Measurements from ENCODE around the gene POMT1. TPM values are rescaled to one million over a fixed set of nuclear protein-coding genes. Genes with fewer than 3 reads are reported as not detected.
"Not testable (repeated sequence)": the region's sequence is repeated elsewhere in the genome, so short reads cannot be mapped to it uniquely, and the experiment has no call there.

The POMT1 gene
- total RNA-seq, 2 experiments from 2014 or later: 30.9 to 32.7 TPM

GRCh38 chr9:131534721-131535237 lies 32.1 kb downstream of the POMT1 start:
- CTCF ChIA-PET: no interaction called here
- POLR2A ChIA-PET: interaction anchor here (0.5 kb wide), 1 partner anchor 31 kb away, joined by 4 read pairs; no protein-coding TSS in a partner anchor

- ChIA-PET POLR2A (interaction anchor here (0.6 kb wide), 1 partner anchor 748 kb away, joined by 3 read pairs; no protein-coding TSS in a partner anchor), CTCF (no interaction called here)
Measured at GRCh38 chr9:131537946-131538345, 35.2 kb downstream of the POMT1 start.

GRCh38 chr9:131539223-131539923 lies 36.7 kb downstream of the POMT1 start:
- ChIA-PET CTCF (interaction anchor here (1.1 to 1.2 kb wide), 2 partner anchors 13 to 20 kb away, joined by 3 to 4 read pairs; no protein-coding TSS in a partner anchor), POLR2A (interaction anchor here (0.6 kb wide), 1 partner anchor 8 kb away, joined by 3 read pairs; the partner anchor contains the start of gene UCK1)

- ChIA-PET POLR2A (no interaction called here), CTCF (no interaction called here)
Measured at GRCh38 chr9:131543141-131543540, 40.4 kb downstream of the POMT1 start.

GRCh38 chr9:131545003-131545785 lies 42.5 kb downstream of the POMT1 start, which contains the start of gene PRRT1B:
TSS of gene PRRT1B (plus strand) at chr9:131545523. CDS start at chr9:131545616, 93 bp downstream.
- ChIA-PET CTCF (no interaction called here), POLR2A (no interaction called here)

GRCh38 chr9:131545786-131546335 lies 43.1 kb downstream of the POMT1 start:
- POLR2A ChIA-PET: interaction anchor here (0.6 kb wide), 1 partner anchor 15 kb away, joined by 3 read pairs; the partner anchor contains the start of gene UCK1
- CTCF ChIA-PET: interaction anchor here (0.6 to 0.8 kb wide), 2 partner anchors 134 to 194 kb away, joined by 3 read pairs; no protein-coding TSS in a partner anchor

- ChIA-PET POLR2A (interaction anchor here (0.6 kb wide), 1 partner anchor 15 kb away, joined by 3 read pairs; the partner anchor contains the start of gene UCK1), CTCF (interaction anchor here (0.6 to 1.1 kb wide), 6 partner anchors 55 to 1353 kb away, joined by 3 to 4 read pairs (median 3); no protein-coding TSS in a partner anchor)
Measured at GRCh38 chr9:131546336-131547084, 43.8 kb downstream of the POMT1 start.

- POLR2A ChIA-PET: not testable (repeated sequence)
Measured at GRCh38 chr9:131549186-131549585, 46.5 kb downstream of the POMT1 start.

GRCh38 chr9:131550465-131550864 lies 47.7 kb downstream of the POMT1 start:
- CTCF ChIA-PET: interaction anchor here (0.6 kb wide), 1 partner anchor 868 kb away, joined by 3 read pairs; no protein-coding TSS in a partner anchor
- POLR2A ChIA-PET: not testable (repeated sequence)

More at GRCh38 chr9:131549186-131549585, 46.5 kb downstream of the POMT1 start:
- CTCF ChIA-PET: not testable (repeated sequence)

- CTCF ChIA-PET: interaction anchor here (1.2 kb wide), 1 partner anchor 12 kb away, joined by 3 read pairs; no protein-coding TSS in a partner anchor
- POLR2A ChIA-PET: no interaction called here
Measured at GRCh38 chr9:131552030-131552429, 49.3 kb downstream of the POMT1 start.

- ChIA-PET CTCF (no interaction called here), POLR2A (interaction anchor here (0.6 kb wide), 1 partner anchor 183 kb away, joined by 3 read pairs; no protein-coding TSS in a partner anchor)
Measured at GRCh38 chr9:131554087-131554842, 51.5 kb downstream of the POMT1 start.

GRCh38 chr9:131554843-131555351 lies 52.2 kb downstream of the POMT1 start:
- POLR2A ChIA-PET: no interaction called here
- CTCF ChIA-PET: no interaction called here

- ChIA-PET POLR2A (no interaction called here), CTCF (no interaction called here)
Measured at GRCh38 chr9:131555841-131556673, 53.3 kb downstream of the POMT1 start.

GRCh38 chr9:131557855-131558548 lies 55.3 kb downstream of the POMT1 start:
- ChIA-PET POLR2A (no interaction called here), CTCF (no interaction called here)

- CTCF ChIA-PET: interaction anchor here (0.7 to 1.3 kb wide), 3 partner anchors 20 to 210 kb away, joined by 3 to 5 read pairs (median 4); no protein-coding TSS in a partner anchor
Measured at GRCh38 chr9:131559421-131560000, 56.8 kb downstream of the POMT1 start.

More at GRCh38 chr9:131559421-131560000, 56.8 kb downstream of the POMT1 start:
- POLR2A ChIA-PET: no interaction called here

Data from activated CD8-positive, alpha-beta memory T cell treated with anti-CD3 and anti-CD28 coated beads for 36 hours (primary cell).